Amygdala (tissue), 56 donors: ENCODE results near the gene PLS3.
"Not testable (repeated sequence)": the region's sequence is repeated elsewhere in the genome, so short reads cannot be mapped to it uniquely, and the experiment has no call there.

ENCODE experiments used
- DNase-seq, 56 donors: peaks; one replicate each; lab custom pipeline; 2025; lab: John Stamatoyannopoulos, UW

PLS3 gene

GRCh38 chrX:115602308-115602707, 41.3 kb downstream of the PLS3 start:
- DNase-seq, result no peak

GRCh38 chrX:115602729-115603389, 41.9 kb downstream of the PLS3 start:
- DNase-seq, result no peak

GRCh38 chrX:115603534-115604074, 42.6 kb downstream of the PLS3 start:
- no peak for DNase-seq

GRCh38 chrX:115606861-115607260, 45.9 kb downstream of the PLS3 start:
- DNase-seq, result no peak

GRCh38 chrX:115609621-115610020, 48.6 kb downstream of the PLS3 start:
- no peak for DNase-seq

GRCh38 chrX:115616943-115617563, 56.1 kb downstream of the PLS3 start:
- DNase-seq, result no peak

- no peak for DNase-seq
Measured at GRCh38 chrX:115622534-115622933, 61.6 kb downstream of the PLS3 start.

- DNase-seq, result no peak
Measured at GRCh38 chrX:115624916-115625315, 63.9 kb downstream of the PLS3 start.

GRCh38 chrX:115625572-115626301, 64.8 kb downstream of the PLS3 start:
- peak in 9 of 56 donors; percentile 1 to 44 (median 9) for DNase-seq

GRCh38 chrX:115630204-115630603, 69.2 kb downstream of the PLS3 start:
- peak in 1 of 56 donors; percentile 1 for DNase-seq

GRCh38 chrX:115632455-115632854, 71.5 kb downstream of the PLS3 start:
- no peak for DNase-seq

- DNase-seq, result not testable (repeated sequence)
Measured at GRCh38 chrX:115633397-115633796, 72.4 kb downstream of the PLS3 start.

- DNase-seq, result no peak
Measured at GRCh38 chrX:115639334-115639880, 78.4 kb downstream of the PLS3 start.

- peak in 1 of 56 donors; percentile 1 for DNase-seq
Measured at GRCh38 chrX:115642311-115642710, 81.3 kb downstream of the PLS3 start.

- DNase-seq, result peak in 7 of 56 donors; percentile 0 to 56 (median 30)
Measured at GRCh38 chrX:115642895-115643530, 82.0 kb downstream of the PLS3 start.

GRCh38 chrX:115644397-115644796, 83.4 kb downstream of the PLS3 start:
- not testable (repeated sequence) for DNase-seq

GRCh38 chrX:115649461-115650063, 88.6 kb downstream of the PLS3 start:
- DNase-seq, result no peak

- no peak for DNase-seq
Measured at GRCh38 chrX:115650449-115650848, 89.5 kb downstream of the PLS3 start.

- peak in 23 of 56 donors; percentile 0 to 38 (median 3) for DNase-seq
Measured at GRCh38 chrX:115650916-115651315, 89.9 kb downstream of the PLS3 start.

GRCh38 chrX:115652221-115652620, 91.2 kb downstream of the PLS3 start:
- no peak for DNase-seq
